Frontal cortex (tissue), 4 donors: ENCODE data around the gene SLC25A12. TPM values are rescaled to one million over a fixed set of nuclear protein-coding genes. Genes with fewer than 3 reads are reported as not detected.

ENCODE experiments used
- DNase-seq, 2 donors: peaks; one replicate each; pipeline ENCODE4 v3.0.0; 2012; ENCODE audit warnings: low spot score in 2 of 2
- FAIRE-seq: peaks from 2 replicates; lab custom pipeline; 2012; peaks lifted over from hg19 to GRCh38; lab: Jason Lieb, UNC
- total RNA-seq: library from RNA; depleted of rRNA; stranded (reverse); fragments of >200 nt; gene quantifications from one replicate; pipeline ENCODE4 v1.2.3, GENCODE V29; 2014
- donor health status: control.
- donor health status: control.
- donor health status: control.

Gene SLC25A12
- total RNA-seq, 1 donor from 2014 or later = 66.0 TPM

DNA sequence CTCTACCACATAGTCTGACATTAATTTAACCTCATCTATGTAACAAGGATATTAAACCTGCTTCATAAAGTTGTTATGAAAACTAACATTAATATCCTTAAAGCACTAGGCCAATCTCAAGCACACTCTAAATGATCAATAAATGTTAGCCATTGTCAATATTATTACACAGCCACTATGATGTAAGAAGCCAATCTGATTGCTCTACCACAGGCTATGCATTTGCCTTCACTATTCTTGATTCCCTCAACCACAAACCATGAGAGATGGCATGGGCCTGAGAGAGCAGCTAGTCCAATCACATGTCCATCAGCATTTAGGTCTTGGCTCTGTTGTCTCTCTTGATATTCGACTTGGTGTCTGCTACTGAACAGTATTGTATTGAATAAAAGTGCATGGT is 4.2 kb downstream of the SLC25A12 start:
- no peak for DNase-seq
- no peak for FAIRE-seq

DNA sequence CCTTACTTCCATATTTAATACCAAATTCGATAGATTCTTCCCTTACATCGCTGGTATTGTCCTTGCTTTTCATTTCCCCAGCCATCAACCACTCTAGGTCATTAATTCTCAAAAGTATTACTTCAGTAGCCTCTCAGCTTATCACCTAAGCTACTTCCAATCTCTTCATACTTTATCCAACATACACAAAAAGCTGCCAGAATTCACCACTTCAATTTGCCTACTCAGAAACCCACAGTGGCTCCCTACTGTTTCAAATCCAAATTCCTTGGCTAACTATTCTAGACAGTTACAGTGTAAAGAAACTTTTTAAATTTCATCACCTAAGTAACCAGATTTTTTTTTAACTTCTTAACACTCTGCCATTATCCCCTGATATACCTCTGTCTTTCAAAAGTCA is 4.7 kb downstream of the SLC25A12 start:
- no peak for FAIRE-seq
- no peak for DNase-seq

DNA sequence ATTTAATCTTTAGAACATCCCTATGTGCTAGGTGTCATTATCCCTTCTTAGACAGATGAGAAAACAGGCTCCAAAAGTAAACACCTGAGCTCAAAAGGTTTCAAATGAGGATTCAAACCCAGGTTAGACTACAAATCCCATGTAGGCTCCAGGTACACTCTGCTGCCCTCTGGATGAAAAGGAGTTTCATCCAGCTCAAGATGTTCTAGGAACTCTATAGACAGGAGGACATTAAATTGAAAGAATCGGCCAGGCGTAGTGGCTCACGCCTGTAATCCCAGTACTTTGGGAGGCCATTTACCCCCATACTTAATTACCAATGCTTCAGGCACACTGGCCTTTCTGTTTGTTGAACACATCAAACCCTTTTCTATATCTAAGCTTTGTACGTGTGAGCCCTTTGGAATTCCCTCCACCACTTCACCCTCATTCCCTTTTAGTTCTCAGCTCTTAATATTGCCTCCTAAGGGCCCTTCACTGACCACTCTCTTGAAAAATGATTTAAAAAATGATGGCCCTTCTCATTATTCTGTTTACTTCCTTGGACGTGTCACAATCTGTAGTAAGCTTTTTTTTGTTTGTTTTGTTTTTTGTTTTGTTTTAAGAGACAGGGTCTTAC is 10.7 kb downstream of the SLC25A12 start:
- FAIRE-seq (no peak), DNase-seq (no peak)

DNA sequence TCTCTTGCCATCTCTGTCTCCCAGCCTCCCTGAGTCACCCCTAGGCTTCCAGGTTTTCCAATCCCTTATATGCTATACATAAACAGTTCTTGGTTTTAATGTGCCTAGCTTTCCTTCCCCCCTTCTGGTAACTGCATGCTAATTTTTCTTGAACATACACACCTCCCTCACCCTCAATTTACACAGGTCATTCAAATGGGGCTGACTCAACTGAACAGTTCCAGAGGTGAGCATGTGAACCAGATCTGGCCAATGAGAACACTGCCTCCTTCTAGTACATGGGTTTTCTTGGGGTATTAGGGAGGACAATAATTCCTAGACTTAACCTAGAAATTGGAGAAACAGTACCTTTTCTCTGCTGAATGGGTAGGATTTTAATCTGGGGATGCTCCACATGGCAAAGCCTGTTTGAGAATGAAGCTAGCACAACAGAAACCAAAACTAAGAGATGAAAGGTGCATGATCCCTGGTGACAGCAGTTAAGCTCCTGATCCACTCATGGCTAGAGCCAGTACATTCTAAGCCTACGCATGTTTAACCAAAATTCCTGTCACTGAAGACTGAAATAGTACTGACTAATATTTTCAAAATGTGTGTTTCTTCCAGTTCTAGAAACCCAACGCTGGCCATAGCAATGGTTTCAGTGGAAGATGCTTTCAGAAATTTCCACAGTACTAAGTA is 11.8 kb downstream of the SLC25A12 start:
- DNase-seq = no peak
- FAIRE-seq = no peak

DNA sequence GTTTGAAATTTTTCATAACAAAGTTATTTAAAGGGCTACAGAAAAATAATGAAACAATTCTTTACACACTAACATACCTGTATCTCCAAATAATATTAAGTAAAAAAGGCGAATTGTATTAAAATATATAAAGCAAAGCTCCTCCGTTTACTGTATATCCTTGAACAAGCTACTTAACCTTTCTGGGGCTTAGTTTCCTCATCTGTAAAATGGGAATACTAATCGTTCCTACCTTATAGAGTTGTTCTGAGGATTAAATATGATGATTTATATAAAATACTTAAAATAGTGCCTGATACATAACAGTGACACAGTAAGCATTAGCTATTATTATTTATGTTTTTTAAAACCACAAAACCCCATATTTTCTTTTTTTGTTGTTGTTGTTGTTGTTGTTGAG is 13.3 kb downstream of the SLC25A12 start:
- no peak for FAIRE-seq

DNA sequence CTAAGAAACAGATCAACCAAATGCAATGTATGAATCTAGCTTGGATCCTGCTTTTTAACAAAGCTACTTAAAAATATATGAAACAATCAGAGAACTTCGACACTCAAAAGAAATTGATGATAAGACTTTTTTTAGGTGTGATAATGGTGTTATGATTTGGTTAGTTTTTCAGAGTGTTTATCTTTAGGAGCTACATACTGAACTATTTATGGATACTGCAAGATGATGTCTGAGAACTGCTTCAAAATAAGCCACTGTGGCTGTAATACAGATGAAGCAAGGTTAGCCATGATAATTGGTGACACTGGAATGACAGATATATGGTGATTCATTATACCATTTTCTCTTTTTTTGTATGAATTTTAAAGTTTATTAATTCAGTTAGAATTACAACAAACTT is 14.2 kb downstream of the SLC25A12 start:
- FAIRE-seq (no peak), DNase-seq (no peak)

More for the DNA sequence above, 13.3 kb downstream of the SLC25A12 start:
- no peak for DNase-seq

DNA sequence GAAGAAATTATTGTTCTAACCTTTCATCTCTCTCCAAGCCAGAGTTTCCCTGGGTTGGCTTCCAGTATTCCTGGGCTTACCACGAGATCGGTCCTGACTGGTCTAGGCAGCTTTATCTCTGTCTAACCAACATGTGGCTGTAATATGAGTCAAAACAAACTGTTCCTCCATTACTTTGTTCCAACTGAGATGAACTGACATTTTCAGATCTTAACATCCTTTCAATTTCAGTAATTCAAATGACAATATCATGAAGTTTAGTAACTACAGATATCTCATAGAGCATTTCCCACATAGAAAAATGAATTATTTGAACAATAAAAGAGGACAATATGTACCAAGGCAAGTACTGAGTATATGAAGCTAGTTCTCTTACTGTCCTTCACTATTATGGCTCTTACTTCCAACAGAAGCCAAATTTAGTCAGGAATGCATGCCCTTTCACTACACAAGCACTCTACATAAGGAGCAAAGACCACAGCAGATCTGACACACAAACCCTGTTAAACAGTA is 15.5 kb downstream of the SLC25A12 start:
- no peak for DNase-seq
- no peak for FAIRE-seq

- DNase-seq (no peak), FAIRE-seq (no peak)
These were observed 19.1 kb downstream of the SLC25A12 start for GRCh38 chr2:171874963-171875362.

DNA sequence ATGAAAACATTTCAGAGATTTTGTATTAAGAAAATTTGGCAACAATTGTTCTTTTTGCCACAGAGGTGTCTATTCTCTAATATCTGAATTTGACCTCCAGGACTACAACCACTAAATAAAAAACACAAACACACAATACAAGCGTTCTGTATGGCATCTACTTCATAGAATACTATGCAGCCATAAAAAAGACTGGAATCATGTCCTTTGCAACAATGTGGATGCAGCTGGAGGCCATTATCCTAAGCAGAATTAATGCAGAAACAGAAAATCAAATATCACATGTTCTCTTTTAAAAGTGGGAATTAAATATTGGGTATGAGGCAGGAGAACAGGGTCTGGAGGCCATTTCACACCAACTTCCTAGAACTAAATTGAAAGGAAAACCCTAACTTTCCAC is 19.5 kb downstream of the SLC25A12 start:
- FAIRE-seq (no peak), DNase-seq (no peak)

DNA sequence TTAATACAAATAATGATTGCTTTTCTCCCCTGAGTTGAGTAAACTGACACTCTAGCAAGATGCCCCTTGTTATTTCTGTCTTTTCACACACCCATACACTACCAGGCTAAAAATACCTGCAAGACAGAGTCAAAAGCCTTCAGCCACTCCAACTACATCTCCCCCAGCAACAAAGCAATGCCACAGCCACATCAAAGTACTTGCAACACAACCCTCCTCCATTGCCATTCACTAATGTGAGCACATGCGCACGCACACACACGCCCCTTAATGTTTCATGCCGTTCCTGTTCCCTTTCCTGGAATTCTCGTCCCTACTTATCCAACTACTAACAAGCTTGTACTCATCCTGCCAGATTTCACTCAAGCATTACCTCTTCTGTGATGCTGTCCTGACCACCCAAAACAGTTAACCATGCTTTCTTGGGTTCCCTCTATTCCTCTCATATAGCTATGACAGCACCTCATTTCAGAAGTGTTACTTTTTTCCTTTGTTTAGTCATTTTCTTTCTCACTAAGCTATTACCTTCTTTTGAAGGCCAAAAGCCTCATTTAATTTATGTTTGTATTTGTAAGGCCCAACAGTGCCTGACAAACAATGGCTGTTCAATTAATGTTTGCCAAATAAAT is 29.6 kb downstream of the SLC25A12 start:
- no peak for DNase-seq
- FAIRE-seq = no peak

DNA sequence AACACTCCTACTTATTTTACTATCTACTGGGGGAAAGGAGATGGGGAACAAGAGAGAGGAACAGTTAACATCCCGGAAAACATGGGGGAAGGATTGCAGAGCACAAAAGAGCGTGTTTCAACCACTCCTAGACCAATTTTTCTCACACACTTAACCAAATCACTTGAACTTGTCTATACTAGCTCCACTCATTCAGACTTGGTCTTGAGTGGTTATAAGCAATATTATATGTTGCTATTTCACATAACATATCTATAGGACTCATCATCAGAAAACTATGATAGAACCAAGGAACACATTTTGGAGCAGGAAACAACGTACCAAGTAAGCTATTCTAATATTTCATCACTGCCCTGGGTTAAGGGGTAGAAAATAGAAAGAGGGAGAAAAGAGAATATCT is 31.5 kb downstream of the SLC25A12 start:
- DNase-seq (no peak), FAIRE-seq (no peak)

DNA sequence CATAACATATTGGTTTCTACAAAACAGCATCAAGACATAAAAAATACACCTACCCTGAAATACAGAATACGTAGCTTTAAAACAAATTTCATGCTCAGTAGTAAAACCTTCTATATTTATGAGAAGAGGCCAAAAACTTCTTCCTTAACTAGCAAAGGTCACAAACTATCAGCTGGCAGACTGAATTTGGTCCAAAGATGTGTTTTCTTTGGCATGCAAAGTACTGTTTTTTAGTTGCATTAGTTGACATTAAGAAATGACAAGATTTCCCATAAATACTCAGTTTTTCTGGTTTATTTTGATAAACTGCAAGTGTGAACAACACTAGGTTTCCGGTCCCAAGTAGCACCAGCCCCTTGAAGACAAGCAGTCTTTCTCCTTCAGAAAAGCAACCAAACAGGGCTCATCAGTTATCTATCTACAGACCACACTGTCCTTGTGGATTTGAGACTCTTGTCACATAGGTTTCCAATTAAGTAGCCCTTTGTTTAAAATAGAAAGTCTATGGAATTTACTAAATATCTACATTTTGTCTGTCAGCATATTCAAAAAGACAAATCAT is 35.6 kb downstream of the SLC25A12 start:
- FAIRE-seq (no peak), DNase-seq (no peak)

GRCh38 chr2:171855401-171855800 is 38.6 kb downstream of the SLC25A12 start:
- FAIRE-seq (no peak), DNase-seq (no peak)

GRCh38 chr2:171852366-171852888 is 41.6 kb downstream of the SLC25A12 start:
- FAIRE-seq (no peak), DNase-seq (no peak)

DNA sequence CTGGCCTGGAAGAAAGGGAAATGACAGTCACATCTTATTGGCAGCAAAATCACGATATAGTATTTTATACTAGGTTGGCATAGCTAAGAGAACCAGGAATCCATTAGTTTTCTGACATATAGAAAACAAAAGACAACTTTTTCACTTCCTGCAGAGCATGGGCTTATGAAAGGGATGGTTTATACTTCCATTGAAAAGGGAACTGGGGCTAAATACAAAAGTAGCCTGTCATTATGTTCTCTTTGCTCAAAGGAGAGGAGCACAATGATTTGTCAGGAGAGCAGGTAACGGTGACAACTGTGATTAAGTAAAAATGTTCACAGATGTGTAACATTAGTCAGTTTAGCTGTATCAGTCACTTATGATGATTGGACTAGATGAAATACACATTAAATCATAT is 46.4 kb downstream of the SLC25A12 start:
- DNase-seq (no peak), FAIRE-seq (no peak)

DNA sequence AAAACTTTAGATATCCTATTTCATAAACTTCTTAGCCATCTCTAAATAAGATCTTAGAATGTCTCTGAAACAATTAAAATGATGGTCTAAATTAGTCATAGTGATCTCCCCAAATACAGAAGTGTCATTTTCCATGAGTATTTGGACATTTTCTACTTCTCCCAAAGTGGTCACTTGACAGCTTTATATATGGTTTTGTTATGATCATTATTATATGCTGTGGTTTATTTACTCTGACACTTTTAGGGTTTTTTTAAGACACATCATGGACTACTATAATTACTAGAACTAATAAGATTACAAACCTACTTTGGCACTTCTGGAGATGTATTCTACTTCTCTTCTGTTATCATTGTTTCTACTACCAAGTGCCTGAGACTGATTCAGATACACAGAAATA is 47.1 kb downstream of the SLC25A12 start:
- FAIRE-seq (no peak), DNase-seq (no peak)

DNA sequence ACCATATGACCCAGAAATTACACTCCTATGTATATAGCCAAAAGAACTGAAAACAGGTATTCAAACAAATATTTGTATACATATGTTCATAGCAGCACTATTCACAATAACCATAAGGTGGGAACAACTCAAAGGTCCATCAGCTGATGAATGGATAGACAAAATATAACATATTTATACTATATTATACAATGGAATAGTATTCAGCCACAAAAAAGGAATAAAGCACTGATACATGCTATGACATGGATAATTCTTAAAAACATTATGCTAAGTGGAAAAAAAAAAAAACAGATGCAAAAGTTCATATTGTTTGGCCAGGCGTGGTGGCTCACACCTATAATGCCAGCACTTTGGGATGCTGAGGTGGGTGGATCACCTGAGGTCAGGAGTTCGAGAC is 52.0 kb downstream of the SLC25A12 start:
- FAIRE-seq = no peak
- DNase-seq = no peak

DNA sequence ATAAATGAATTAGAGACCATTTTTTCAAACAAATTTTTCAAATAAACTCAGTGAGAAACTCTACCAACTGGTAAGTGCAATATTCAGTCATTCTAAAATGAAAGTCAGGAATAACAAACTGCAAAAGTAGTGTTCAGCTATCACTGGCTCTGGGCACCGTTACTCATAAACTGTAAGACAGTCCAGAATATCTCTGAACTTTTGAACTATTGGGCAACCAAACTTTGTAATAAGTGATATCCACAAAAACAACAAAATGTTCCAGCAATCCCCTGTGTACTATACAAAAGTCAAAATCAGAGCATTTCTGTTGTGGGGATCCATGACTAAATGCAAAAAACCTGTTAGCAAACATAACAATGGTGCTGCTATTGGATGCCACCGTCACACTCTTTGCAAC is 56.3 kb downstream of the SLC25A12 start:
- DNase-seq = no peak
- FAIRE-seq = no peak

DNA sequence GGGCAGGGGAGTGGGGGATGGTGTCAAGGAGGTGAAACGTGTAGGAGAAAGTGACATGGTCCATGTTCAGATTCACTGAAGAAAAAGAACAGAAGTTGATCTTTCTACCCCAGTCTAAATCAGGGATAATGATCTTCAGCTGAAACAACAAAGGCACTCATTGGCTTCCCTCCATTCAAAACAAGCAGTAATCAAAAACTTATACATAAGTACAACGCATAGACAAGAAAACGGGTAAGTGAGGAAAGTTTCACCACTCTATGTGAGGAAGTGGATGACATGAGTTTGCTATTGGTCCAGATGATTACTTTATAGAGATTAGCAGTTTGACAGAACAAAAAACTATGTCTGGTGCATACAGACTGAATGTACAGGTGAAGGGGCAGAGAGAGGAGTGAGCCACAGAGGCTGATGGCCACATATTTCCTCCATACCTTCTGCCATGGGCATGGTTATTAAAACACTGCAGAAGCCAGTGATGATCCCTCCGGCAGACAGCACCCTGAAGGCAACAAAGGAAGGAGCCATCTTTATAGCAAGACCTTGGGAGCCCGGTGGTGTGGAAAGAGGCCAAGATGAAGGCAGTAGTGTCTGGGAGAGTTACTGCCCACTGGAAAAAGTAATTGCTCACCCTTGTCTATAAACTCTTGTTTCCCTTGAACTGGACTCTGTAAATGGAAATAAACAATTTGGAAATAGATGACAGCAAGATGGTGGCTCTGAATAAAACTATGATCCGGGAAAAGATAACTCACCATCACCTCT is 57.7 kb downstream of the SLC25A12 start:
- FAIRE-seq (no peak), DNase-seq (no peak)

GRCh38 chr2:171835386-171835785 is 58.7 kb downstream of the SLC25A12 start:
- no peak for FAIRE-seq

More at GRCh38 chr2:171835386-171835785, 58.7 kb downstream of the SLC25A12 start:
- no peak for DNase-seq
